Melanocyte of skin (primary cell): ENCODE results near the gene TTLL5. TPM values are rescaled to one million over a fixed set of nuclear protein-coding genes. Genes with fewer than 3 reads are reported as not detected.

Experiments
- total RNA-seq, 2 donors: library from RNA; depleted of rRNA; stranded (reverse); fragments of >200 nt; gene quantifications; 2 replicates each; pipeline ENCODE4 v1.2.3, GENCODE V29; 2012

Gene TTLL5, protein sequence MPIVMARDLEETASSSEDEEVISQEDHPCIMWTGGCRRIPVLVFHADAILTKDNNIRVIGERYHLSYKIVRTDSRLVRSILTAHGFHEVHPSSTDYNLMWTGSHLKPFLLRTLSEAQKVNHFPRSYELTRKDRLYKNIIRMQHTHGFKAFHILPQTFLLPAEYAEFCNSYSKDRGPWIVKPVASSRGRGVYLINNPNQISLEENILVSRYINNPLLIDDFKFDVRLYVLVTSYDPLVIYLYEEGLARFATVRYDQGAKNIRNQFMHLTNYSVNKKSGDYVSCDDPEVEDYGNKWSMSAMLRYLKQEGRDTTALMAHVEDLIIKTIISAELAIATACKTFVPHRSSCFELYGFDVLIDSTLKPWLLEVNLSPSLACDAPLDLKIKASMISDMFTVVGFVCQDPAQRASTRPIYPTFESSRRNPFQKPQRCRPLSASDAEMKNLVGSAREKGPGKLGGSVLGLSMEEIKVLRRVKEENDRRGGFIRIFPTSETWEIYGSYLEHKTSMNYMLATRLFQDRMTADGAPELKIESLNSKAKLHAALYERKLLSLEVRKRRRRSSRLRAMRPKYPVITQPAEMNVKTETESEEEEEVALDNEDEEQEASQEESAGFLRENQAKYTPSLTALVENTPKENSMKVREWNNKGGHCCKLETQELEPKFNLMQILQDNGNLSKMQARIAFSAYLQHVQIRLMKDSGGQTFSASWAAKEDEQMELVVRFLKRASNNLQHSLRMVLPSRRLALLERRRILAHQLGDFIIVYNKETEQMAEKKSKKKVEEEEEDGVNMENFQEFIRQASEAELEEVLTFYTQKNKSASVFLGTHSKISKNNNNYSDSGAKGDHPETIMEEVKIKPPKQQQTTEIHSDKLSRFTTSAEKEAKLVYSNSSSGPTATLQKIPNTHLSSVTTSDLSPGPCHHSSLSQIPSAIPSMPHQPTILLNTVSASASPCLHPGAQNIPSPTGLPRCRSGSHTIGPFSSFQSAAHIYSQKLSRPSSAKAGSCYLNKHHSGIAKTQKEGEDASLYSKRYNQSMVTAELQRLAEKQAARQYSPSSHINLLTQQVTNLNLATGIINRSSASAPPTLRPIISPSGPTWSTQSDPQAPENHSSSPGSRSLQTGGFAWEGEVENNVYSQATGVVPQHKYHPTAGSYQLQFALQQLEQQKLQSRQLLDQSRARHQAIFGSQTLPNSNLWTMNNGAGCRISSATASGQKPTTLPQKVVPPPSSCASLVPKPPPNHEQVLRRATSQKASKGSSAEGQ (N-terminal part only)
- 10 to 100 TPM; 24.8 to 33.3 TPM for total RNA-seq

DNA sequence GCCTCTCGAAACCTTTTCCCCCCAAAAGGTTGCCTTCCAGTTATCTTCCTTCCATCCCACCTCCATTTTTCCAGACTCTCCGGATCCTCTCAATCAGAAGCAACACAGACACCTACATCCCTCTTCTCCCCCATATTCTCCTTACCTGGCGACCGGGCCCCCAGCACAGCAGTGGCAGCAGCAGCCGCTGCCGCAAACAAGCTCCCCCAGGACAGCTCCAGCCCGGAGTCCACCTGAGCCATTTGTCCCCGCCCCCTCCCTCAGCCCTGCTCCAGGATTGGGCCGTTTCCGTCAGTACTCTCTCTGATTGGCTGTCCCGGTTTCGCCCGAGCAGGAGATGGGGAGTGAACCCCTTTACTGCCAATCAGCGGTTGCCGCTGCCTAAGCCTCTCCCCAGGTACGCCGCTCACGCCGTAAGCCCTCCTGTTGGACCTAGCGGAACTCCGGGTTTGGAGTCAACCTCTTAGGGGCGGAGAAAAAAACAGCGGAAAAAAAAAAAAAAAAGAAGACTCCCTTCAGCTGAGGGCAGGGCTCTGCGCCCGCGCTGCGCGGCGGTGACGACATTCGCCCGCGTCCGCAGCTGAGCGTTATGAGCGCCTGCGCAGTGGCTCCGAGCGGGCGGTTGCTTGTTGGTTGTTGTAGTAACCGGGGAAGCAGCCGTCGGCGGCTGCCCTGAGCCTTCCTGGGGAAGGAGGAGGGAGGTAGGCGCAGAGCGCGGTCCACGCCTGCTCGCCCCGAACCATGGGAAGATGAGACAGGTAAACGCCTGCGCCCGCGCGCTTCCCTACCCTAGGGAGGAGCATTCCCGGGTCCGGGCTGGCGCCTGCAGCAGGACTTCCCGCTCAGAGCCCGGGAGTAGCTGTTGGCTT, at the start of gene TTLL5, which contains the start of gene ERG28:
Gene TTLL5 (plus strand): TSS at position 617 of the 869 bp plus-strand sequence. CDS start 1,904 bp downstream, outside the sequence.
Gene ERG28 (minus strand): TSS at position 247 of the 869 bp plus-strand sequence. CDS start 3,374 bp downstream, outside the sequence.

DNA sequence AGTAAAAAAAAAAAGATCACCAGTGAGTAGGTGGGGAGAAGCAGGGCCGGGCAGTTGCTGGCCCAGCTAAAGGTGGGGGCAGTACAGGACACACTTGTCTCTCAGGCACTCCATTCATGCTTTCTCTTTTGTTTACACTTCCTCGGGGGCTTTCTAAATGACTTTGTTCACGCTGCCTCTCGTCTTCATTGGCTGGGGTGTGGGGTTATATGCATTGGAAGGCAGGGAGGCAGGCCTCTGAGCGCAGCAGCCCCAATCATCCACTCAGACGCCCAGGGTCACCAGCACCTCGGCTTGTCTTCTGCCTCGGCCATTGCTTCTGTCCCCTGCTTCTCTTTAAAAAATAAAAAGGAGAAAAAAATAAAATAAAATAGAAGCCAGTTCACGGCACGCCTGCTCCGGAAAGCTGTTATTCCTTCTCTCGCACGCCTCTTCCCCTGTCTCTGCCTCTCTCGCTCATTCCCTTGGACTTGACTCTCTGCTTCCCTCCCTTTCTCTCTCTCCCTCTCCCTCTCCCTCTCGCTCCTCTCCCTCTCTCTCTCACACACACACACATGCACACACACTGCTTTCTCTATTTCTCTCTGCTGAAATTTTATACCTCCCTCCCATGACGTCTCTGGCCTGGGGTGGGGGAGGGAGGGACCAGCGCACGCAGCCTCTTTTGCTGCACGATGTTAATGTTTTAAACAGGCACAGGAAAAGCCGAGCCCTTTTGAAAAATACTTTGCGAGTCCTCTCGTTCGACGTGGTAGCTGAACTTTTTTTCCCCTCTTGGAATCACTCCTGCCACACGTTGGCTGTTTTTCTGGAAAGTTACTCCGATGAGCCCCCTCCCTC, 320.6 kb downstream of the TTLL5 start, which contains the start of gene TGFB3:
Gene TGFB3 (minus strand): TSS at position 570 of the 840 bp plus-strand sequence. CDS start 1,102 bp downstream, outside the sequence.

DNA sequence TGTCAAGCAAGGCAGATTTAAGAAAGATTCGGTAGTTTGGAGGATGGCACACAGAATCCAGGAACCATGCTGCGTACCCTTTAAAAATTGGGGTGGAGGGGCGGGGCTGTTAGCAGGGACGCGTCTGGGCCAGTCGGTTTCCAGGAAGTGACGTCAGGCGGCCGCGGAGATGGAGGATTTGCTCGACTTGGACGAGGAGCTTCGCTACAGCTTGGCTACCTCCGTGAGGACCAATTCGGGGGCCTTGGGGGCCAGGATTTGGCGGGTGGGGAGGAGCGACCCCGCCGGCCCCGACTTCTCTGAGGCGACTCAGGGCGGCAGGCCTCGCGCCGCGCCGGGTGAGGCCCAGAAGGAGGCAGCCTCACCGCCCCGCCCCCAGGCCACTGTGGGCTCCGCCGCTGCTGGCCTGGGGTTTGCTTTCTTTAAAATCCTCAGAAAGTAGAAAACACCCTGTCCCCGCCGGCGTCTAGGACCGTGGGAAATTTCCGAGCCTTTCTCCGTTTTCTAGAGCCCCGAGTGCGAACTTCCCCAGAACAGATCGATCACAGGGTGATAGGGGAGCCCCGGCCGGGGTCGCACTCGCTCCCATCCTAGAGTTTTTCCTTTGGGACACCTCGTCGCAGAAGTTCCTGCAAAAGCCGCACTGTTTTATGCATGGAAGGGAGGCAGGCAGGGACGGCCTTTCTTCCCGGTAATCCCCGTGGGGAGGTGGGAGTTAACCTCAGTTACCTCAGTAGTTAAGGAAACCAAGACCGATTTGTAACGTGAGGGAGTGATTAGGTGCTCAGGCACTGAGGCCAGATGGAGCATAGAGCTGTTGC, 324.8 kb downstream of the TTLL5 start, which contains the start of gene IFT43:
Gene IFT43 (plus strand): TSS at position 146 of the 821 bp plus-strand sequence. CDS start 24 bp downstream, at position 170.

Other genes with a start within 250 kb of the TTLL5 start
- 1 to 10 TPM; 3.3 to 4.5 TPM for gene JDP2, start 233.2 kb upstream of the TTLL5 start, total RNA-seq
- gene BATF, start 138.8 kb upstream of the TTLL5 start, total RNA-seq = 1 to 10 TPM; 6.5 to 7.0 TPM
- gene FLVCR2, start 82.6 kb upstream of the TTLL5 start, total RNA-seq = 1 to 10 TPM; 2.3 to 2.8 TPM
- 10 to 100 TPM; 17.0 to 18.2 TPM for gene ERG28, start 370 bp upstream of the TTLL5 start, total RNA-seq